Measurements from ENCODE around the gene GNGT2.

The GNGT2 gene

GRCh38 chr17:49210158-49211029 lies at the start of gene GNGT2, which contains the start of gene ABI3:
Gene GNGT2, minus strand, starts transcription at chr17:49210574. Its CDS starts 3,152 bp downstream, at chr17:49207422.
Gene ABI3, plus strand, starts transcription at chr17:49210707. Its CDS starts 18 bp downstream, at chr17:49210725.
- peak; percentile 48 for DNase-seq (ENCODE audit: low spot score)

GRCh38 chr17:49259663-49260010 lies 49.3 kb upstream of the GNGT2 start:
- no peak for DNase-seq (ENCODE audit: low spot score)

GRCh38 chr17:49258394-49258793 lies 48.0 kb upstream of the GNGT2 start:
- no peak for DNase-seq (ENCODE audit: low spot score)

GRCh38 chr17:49255125-49255524 lies 44.8 kb upstream of the GNGT2 start:
- no peak for DNase-seq (ENCODE audit: low spot score)

- DNase-seq (ENCODE audit: low spot score) = no peak
Observed at GRCh38 chr17:49254066-49254465, 43.7 kb upstream of the GNGT2 start.

- no peak for DNase-seq (ENCODE audit: low spot score)
Observed at GRCh38 chr17:49252148-49252695, 41.8 kb upstream of the GNGT2 start.

- no peak for DNase-seq (ENCODE audit: low spot score)
Observed at GRCh38 chr17:49249890-49250522, 39.6 kb upstream of the GNGT2 start.

- DNase-seq (ENCODE audit: low spot score) = no peak
Observed at GRCh38 chr17:49249292-49249794, 39.0 kb upstream of the GNGT2 start.

- no peak for DNase-seq (ENCODE audit: low spot score)
Observed at GRCh38 chr17:49247944-49248343, 37.6 kb upstream of the GNGT2 start.

GRCh38 chr17:49244839-49245238 lies 34.5 kb upstream of the GNGT2 start:
- no peak for DNase-seq (ENCODE audit: low spot score)

GRCh38 chr17:49242813-49243212 lies 32.4 kb upstream of the GNGT2 start:
- no peak for DNase-seq (ENCODE audit: low spot score)

GRCh38 chr17:49241692-49242397 lies 31.5 kb upstream of the GNGT2 start:
- DNase-seq (ENCODE audit: low spot score) = no peak

- DNase-seq (ENCODE audit: low spot score) = no peak
Observed at GRCh38 chr17:49241040-49241439, 30.7 kb upstream of the GNGT2 start.

- no peak for DNase-seq (ENCODE audit: low spot score)
Observed at GRCh38 chr17:49240619-49241018, 30.2 kb upstream of the GNGT2 start.

- no peak for DNase-seq (ENCODE audit: low spot score)
Observed at GRCh38 chr17:49239963-49240362, 29.6 kb upstream of the GNGT2 start.

- no peak for DNase-seq (ENCODE audit: low spot score)
Observed at GRCh38 chr17:49235896-49236295, 25.5 kb upstream of the GNGT2 start.

GRCh38 chr17:49234509-49235080 lies 24.2 kb upstream of the GNGT2 start:
- DNase-seq (ENCODE audit: low spot score) = no peak

- no peak for DNase-seq (ENCODE audit: low spot score)
Observed at GRCh38 chr17:49231563-49231894, 21.2 kb upstream of the GNGT2 start.

GRCh38 chr17:49230636-49231562 lies 20.5 kb upstream of the GNGT2 start, which contains the start of gene PHOSPHO1:
Gene PHOSPHO1, minus strand, starts transcription at chr17:49230787. Its CDS starts 4,096 bp downstream, at chr17:49226691.
- DNase-seq (ENCODE audit: low spot score) = peak; percentile 67

GRCh38 chr17:49229805-49230600 lies 19.6 kb upstream of the GNGT2 start:
- no peak for DNase-seq (ENCODE audit: low spot score)
